Measurements from ENCODE around the gene ZNF710. TPM values are rescaled to one million over a fixed set of nuclear protein-coding genes. Genes with fewer than 3 reads are reported as not detected.

The ZNF710 gene
- total and polyA plus RNA-seq, 11 donors = 2.9 to 22.4 (median 5.9) TPM

DNA sequence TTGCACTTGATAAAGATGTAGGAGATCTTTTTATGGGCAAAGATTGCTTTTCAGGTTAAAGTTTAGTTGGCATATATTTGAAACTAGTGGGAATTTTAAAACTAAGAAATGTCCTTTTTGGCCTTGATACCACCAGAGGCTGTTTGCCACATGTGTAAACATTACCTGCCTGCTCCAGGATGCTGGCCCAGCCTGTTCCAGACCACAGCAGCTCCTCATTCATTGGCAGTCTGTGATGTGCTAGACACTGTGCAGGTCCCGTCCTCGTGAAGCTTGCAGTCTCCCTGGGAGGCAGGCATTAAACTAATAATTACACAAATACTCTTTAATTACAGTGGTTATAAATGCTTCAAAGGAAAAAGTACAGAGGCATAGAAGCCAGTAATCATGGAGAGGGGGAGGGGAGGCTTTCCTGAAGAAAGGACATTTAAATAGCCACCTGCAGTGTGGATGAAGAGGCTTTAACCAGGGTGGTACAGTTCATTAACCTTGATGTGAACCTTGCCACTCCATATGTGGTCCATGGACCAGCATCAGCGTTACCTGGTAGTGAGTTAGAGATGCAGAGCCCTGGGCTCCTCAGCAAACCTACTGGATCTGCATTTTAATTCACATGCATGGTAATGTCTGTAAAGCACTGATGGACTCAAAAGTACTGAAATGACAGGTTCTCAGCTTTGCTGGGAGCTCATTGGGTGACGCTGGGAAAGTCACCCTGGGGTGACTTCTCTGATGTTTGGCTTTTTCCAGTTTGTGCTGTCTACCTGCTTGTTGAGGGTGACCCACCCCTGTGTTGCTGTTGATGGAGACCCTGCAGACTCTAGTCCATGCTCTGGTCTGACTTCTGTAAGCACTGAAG lies 5.3 kb downstream of the ZNF710 start:
- Histone ChIP-seq H3K4me1 (peaks cover 0 to 77% (median 30%) of the 10 kb centered on the region in 12 donors), H3K4me3 (no peak overlapping the region), H3K36me3 (peaks cover 0 to 8% (median 0%) of the 10 kb centered on the region in 9 donors), H3K27ac (peak overlapping the region in 4 of 12 donors; percentile 1 to 95 (median 48)), H3K27me3 (no peaks in the 10 kb centered on the region), H3K9me3 (peaks cover 0 to 5% (median 4%) of the 10 kb centered on the region in 12 donors)
- DNase-seq (no peak), ATAC-seq (no peak)
- no peak for TF ChIP-seq POLR2A (IDR thresholded peaks at IDR 0.05)
- TF ChIP-seq, protein P1, sequence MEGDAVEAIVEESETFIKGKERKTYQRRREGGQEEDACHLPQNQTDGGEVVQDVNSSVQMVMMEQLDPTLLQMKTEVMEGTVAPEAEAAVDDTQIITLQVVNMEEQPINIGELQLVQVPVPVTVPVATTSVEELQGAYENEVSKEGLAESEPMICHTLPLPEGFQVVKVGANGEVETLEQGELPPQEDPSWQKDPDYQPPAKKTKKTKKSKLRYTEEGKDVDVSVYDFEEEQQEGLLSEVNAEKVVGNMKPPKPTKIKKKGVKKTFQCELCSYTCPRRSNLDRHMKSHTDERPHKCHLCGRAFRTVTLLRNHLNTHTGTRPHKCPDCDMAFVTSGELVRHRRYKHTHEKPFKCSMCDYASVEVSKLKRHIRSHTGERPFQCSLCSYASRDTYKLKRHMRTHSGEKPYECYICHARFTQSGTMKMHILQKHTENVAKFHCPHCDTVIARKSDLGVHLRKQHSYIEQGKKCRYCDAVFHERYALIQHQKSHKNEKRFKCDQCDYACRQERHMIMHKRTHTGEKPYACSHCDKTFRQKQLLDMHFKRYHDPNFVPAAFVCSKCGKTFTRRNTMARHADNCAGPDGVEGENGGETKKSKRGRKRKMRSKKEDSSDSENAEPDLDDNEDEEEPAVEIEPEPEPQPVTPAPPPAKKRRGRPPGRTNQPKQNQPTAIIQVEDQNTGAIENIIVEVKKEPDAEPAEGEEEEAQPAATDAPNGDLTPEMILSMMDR (IDR thresholded peaks at IDR 0.05) = no peak
- 86 to 92% (median 89%) methylated on average over 4 of the region's 4 CpGs for WGBS, 4 donors
- intact Hi-C loops (cut with DNase I) = loop anchor here in 2 of 10 donors (1.0 to 10.0 kb wide), 4 partner anchors 9 to 112 kb away; partner anchors contain the start of genes AP3S2 (in 1 of the 2) and ARPIN (in 1 of the 2)

DNA sequence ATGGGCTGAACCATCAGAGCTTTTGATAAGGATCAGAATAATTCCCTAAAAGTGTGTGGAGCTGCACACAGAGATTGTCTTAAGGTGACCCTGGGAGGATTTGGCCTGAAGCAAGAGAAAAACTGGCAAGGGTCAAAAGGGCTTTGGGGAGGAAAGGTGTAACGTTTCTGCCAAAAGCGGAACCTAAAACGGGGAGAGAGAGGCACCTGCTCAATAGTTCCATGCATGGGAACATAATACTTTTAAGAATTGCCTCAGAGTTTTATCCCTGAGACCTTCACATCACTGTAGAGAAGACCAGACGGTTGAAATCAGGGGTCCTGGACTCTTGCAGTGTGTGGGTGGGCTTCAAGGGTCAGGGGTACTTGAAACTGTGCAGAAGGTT lies 5.9 kb downstream of the ZNF710 start:
- peaks cover 0 to 11% (median 10%) of the 10 kb centered on the region in 12 donors for H3K9me3 ChIP-seq
- H3K27me3 ChIP-seq = no peaks in the 10 kb centered on the region
- no peak for TF ChIP-seq POLR2A (IDR thresholded peaks at IDR 0.05)
- TF ChIP-seq, protein P1 (IDR thresholded peaks at IDR 0.05) = no peak
- peaks cover 0 to 8% (median 0%) of the 10 kb centered on the region in 9 donors for H3K36me3 ChIP-seq
- no peak overlapping the region for H3K4me3 ChIP-seq
- H3K4me1 ChIP-seq = peaks cover 0 to 77% (median 30%) of the 10 kb centered on the region in 12 donors
- no peak overlapping the region for H3K27ac ChIP-seq
- intact Hi-C loops (cut with DNase I) = loop anchor here in 2 of 10 donors (10.0 kb wide), 3 partner anchors 58 to 112 kb away; partner anchors contain the start of genes AP3S2 (in 1 of the 2) and ARPIN (in 1 of the 2)
- DNase-seq (no peak), ATAC-seq (no peak)
- 77 to 87% (median 83%) methylated on average over 4 of the region's 4 CpGs for WGBS, 4 donors

DNA sequence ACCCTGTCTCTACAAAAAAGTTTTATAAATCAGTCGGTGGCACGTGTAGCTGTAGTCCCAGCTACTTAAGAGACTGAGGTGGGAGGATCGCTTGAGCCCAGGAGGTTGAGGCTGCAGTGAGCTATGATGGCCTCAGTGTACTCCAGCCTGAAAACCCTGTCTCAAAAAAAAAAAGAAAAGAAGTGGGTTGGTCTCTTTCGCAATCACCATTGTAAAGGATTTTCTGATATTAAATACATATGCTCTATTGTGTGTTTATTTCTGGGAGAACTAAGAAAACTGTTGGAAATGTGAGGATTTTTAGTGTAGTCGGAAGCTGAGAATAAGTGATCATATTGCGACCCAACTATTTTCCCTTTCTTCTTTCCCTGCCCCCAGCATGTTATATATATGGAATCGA lies 7.5 kb downstream of the ZNF710 start:
- TF ChIP-seq, protein P1 (IDR thresholded peaks at IDR 0.05) = no peak
- no peak for TF ChIP-seq POLR2A (IDR thresholded peaks at IDR 0.05)
- peaks cover 0 to 17% (median 14%) of the 10 kb centered on the region in 12 donors for H3K9me3 ChIP-seq
- no peak overlapping the region for H3K4me3 ChIP-seq
- no peaks in the 10 kb centered on the region for H3K27me3 ChIP-seq
- 93% methylated on average over 7 of the region's 7 CpGs for WGBS, 4 donors
- peaks cover 0 to 8% (median 0%) of the 10 kb centered on the region in 9 donors for H3K36me3 ChIP-seq
- ATAC-seq (no peak), DNase-seq (no peak)
- H3K4me1 ChIP-seq = peaks cover 0 to 79% (median 21%) of the 10 kb centered on the region in 12 donors
- H3K27ac ChIP-seq = no peak overlapping the region
- intact Hi-C loops (cut with DNase I) = loop anchor here in 2 of 10 donors (10.0 kb wide), 3 partner anchors 56 to 114 kb away; partner anchors contain the start of genes AP3S2 (in 1 of the 2) and ARPIN (in 1 of the 2)
